Measurements from ENCODE around the gene CHST9. TPM values are rescaled to one million over a fixed set of nuclear protein-coding genes. Genes with fewer than 3 reads are reported as not detected.

Gene CHST9
- total and polyA plus RNA-seq, 2 of the 13 experiments (the other 11 are each of a cell fraction or from before 2014, with no cell fraction given): 3.2 to 9.6 TPM

DNA sequence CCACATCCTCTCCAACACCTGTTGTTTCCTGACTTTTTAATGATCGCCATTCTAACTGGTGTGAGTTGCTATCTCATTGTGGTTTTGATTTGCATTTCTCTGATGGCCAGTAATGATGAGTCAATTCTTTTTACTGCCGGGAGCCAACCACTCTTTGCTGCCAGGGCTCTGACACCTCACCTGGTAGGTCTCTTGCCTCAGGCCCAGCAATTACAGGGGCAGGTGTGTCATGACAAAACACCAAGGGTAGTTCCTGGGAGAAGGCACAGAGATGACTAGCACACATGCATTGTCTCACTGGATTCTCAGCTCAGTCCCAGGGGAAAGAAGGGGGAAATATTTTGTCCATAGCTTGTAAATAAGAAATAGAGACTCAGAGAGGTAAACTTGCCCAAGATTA lies 122.3 kb downstream of the CHST9 start:
- FAIRE-seq: no peak
- BruUV-seq (replicated peaks): no TSS peak
- Histone ChIP-seq H3K4me2 (ENCODE audit: low read depth, low read length) (no peak overlapping the region), H4K20me1 (ENCODE audit: insufficient read depth, low read length) (no peaks in the 10 kb centered on the region), H3K27me3 (ENCODE audit: control insufficient read depth in 1 of 2, insufficient read depth in 2 of 2, low read length in 2 of 2) (no peaks in the 10 kb centered on the region), H3K27ac (ENCODE audit: extremely low read length, insufficient read depth, low read length) (no peak overlapping the region), H3K9me3 (ENCODE audit: low read length) (no peaks in the 10 kb centered on the region), H2AFZ (ENCODE audit: low read length) (no peak overlapping the region), H3K36me3 (replicated peaks in 1 of 2; ENCODE audit: control insufficient read depth in 1 of 2, insufficient read depth in 2 of 2, low read length in 2 of 2) (no peaks in the 10 kb centered on the region), H3K79me2 (ENCODE audit: insufficient read depth, low read length) (no peaks in the 10 kb centered on the region), H3K4me3 (replicated peaks in 1 of 3; ENCODE audit: insufficient read depth in 1 of 3, low read depth in 2 of 3, low read length in 3 of 3) (no peak overlapping the region), H3K4me1 (ENCODE audit: insufficient read depth, low read length) (peaks cover 24% of the 10 kb centered on the region), H3K9ac (ENCODE audit: insufficient read depth, low read depth, low read length) (no peak overlapping the region)
- ChIA-PET CTCF (ENCODE audit: low intra/inter-chr PET ratio, low total read pairs) (no interaction called here), POLR2A (no interaction called here)
- no peak for ATAC-seq
- in situ Hi-C loops (cut with HindIII; ENCODE audit: extremely low pct_ligation_motif_present, low pct_unique_long_range_greater_than_20kb) (no loop called here), intact Hi-C loops (cut with micrococcal nuclease; ENCODE audit: unreplicated experiment) (no loop called here)
- DNase-seq (ENCODE audit: low spot score): no peak
- 97% methylated on average over 2 of the region's 2 CpGs for WGBS (ENCODE audit: low lambda C conversion rate)
- TF ChIP-seq YY1 (IDR thresholded peaks at IDR 0.05; ENCODE audit: insufficient read depth, insufficient replicate concordance, low read depth, low read length) (no peak), SAP130 (CRISPR knock-in tag; IDR thresholded peaks at IDR 0.05; ENCODE audit: low read depth) (no peak), ZNF431 (CRISPR knock-in tag; IDR thresholded peaks at IDR 0.05; ENCODE audit: borderline replicate concordance, low read depth) (no peak), ZNF672 (CRISPR knock-in tag; IDR thresholded peaks at IDR 0.05) (no peak), ZNF407 (CRISPR knock-in tag; IDR thresholded peaks at IDR 0.05; ENCODE audit: not compliant biosample characterization) (no peak), HOXA9 (CRISPR knock-in tag; IDR thresholded peaks at IDR 0.05; ENCODE audit: borderline replicate concordance) (no peak), ZBTB8A (CRISPR knock-in tag; IDR thresholded peaks at IDR 0.05; ENCODE audit: borderline replicate concordance, low read depth) (no peak), ZNF18 (CRISPR knock-in tag; IDR thresholded peaks at IDR 0.05; ENCODE audit: insufficient replicate concordance) (no peak), CREBL2 (CRISPR knock-in tag; IDR thresholded peaks at IDR 0.05; ENCODE audit: borderline replicate concordance) (no peak), ATAD3A (CRISPR knock-in tag; IDR thresholded peaks at IDR 0.05) (no peak), DBP (CRISPR knock-in tag; IDR thresholded peaks at IDR 0.05; ENCODE audit: not compliant biosample characterization) (no peak), ZNF562 (CRISPR knock-in tag; IDR thresholded peaks at IDR 0.05; ENCODE audit: borderline replicate concordance) (no peak), NCOA2 (CRISPR knock-in tag; IDR thresholded peaks at IDR 0.05) (no peak), IKZF4 (CRISPR knock-in tag; IDR thresholded peaks at IDR 0.05; ENCODE audit: borderline replicate concordance, low read depth, not compliant biosample characterization) (no peak)
